ENCODE data around the gene RASSF9. TPM values are rescaled to one million over a fixed set of nuclear protein-coding genes. Genes with fewer than 3 reads are reported as not detected.
A peak's percentile ranks its signal among the peaks of the same experiment; 100 is the strongest.

RASSF9 gene
- total RNA-seq, 1 experiment from 2014 or later, result not detected

DNA sequence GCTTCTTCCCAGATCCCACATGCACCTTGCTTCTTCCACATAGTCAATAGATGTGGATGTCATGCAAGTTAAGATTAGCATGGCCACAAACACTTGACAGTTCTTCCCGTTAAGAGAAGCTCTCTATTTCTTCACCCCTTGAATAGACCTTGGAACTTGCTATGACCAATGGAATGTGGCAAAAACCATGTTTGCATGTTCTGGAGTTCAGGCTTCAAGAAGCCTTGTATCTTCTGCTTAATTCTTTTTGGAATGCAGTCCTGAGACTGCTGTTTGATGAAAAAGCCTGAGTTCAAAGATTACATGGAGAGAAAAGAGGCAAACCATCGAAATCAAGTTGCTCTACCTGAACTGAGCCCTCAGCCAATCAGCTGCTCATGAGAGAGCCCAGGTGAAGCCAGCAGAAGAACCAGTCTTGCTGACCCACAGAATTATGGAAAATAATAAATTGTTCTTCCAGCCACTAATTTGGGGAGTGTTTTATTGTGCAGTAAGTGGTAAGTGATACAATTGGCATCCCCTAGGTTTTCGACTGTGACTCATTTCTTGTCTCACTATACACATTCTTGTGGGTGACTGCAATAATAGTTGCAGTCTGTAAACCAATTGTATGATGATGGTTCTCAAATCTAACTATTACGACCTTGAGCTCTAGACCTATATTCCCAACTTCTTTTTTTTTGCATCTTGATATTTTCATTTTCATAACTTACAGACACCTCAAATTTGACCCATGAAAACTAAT lies 12.6 kb downstream of the RASSF9 start:
- in situ Hi-C loops (cut with HindIII; ENCODE audit: low sequenced_read_pairs), result no loop called here

GRCh38 chr12:85821759-85822158 lies 14.4 kb downstream of the RASSF9 start:
- in situ Hi-C loops (cut with HindIII; ENCODE audit: low sequenced_read_pairs), result no loop called here
- no peak for DNase-seq (ENCODE audit: low spot score)

More for the DNA sequence above, 12.6 kb downstream of the RASSF9 start:
- DNase-seq (ENCODE audit: low spot score), result no peak

DNA sequence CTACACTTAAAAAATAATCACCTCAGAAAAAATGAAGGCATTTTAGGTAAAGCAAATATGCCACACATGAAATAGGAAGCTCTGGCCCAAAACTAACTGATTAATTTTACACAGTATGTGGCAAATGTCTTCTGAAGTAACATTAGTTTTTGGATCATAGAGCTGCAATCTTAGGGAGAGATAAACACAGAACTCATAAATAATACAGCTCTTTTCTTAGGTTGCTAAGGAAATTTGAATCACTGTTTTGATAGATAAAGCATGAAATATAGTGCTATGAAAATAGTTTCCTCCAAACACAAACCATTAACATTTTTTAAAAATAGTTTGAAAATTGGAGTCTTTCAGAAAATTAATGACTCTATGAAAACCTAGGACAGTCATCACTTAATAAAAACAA lies 15.0 kb downstream of the RASSF9 start:
- in situ Hi-C loops (cut with HindIII; ENCODE audit: low sequenced_read_pairs), result no loop called here
- DNase-seq (ENCODE audit: low spot score), result no peak

DNA sequence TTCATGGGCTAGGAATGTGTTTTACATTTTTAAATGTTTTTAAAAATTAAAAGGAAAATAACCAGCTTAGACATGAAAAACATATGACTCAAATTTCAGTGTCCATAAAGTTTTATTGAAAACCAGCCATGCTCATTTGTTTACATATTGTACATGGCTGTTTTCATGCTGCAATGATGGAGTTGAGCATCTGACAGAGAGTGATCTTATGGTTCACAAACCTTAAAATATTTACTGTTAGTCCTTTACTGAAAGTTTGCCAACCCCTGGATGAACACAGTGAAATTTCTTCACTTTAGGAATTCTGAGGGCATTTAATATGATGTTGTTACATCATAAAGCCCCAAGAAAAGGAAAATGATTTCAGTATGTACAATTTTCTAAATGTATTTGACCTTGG lies 16.1 kb downstream of the RASSF9 start:
- DNase-seq (ENCODE audit: low spot score), result no peak
- in situ Hi-C loops (cut with HindIII; ENCODE audit: low sequenced_read_pairs), result no loop called here

GRCh38 chr12:85814741-85815140 lies 21.5 kb downstream of the RASSF9 start:
- DNase-seq (ENCODE audit: low spot score), result no peak
- in situ Hi-C loops (cut with HindIII; ENCODE audit: low sequenced_read_pairs), result no loop called here

DNA sequence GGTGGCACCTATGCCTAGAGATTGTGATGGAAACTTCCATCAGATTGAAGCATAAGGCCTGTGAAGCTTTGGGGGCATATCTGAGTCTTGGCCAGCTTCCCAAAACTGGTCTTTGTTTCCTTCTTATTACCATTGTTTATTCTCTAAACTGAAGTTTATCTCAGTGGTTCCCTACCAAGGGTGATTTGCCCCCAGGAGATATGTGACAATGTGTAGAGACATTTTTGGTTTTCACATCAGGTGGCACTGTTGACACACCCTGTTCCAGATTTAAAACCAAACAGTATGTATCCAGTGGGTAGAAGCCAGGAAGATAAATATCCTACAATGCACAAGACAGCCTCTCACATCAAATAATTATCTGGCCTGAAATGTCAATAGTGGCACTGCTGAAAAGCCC lies 22.1 kb downstream of the RASSF9 start:
- peak; percentile 48 for DNase-seq (ENCODE audit: low spot score)
- in situ Hi-C loops (cut with HindIII; ENCODE audit: low sequenced_read_pairs), result no loop called here

DNA sequence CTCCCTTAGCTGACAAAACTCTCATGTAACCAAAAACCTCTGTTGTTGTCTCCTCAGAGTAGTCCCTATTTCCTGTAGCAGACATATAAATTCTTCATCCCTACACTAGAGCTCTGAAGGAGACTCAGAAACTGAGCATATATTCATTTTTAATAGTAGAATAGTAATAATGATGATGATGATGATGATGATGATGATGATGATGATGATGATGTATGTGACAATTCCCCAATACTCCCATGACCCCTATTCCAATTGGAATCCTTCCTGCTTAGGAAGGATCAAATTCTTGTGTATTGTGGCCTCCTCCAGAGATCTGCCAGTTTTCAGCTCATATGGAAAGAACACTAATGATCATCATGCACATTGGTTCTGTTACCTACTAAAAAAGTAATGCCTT lies 26.7 kb downstream of the RASSF9 start:
- in situ Hi-C loops (cut with HindIII; ENCODE audit: low sequenced_read_pairs), result no loop called here
- DNase-seq (ENCODE audit: low spot score), result no peak

DNA sequence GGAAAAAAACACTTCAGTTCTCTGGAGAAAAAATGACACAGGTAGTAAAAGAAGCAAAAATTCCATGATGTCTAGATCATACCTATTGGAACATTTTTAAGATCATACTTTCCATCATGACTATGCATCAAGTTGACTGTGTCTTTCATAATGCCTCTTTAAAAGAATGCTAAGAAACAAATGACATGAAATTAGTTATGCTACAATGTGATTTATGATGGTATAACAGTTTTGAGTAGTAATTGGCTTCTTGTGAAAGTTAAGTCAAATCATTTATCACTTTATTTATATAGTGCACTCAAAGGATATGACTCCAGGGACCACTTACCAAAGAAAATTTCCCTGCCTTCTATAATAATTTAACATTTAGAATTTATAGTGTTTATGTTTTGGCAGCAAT lies 28.5 kb downstream of the RASSF9 start:
- in situ Hi-C loops (cut with HindIII; ENCODE audit: low sequenced_read_pairs), result no loop called here
- DNase-seq (ENCODE audit: low spot score), result no peak

DNA sequence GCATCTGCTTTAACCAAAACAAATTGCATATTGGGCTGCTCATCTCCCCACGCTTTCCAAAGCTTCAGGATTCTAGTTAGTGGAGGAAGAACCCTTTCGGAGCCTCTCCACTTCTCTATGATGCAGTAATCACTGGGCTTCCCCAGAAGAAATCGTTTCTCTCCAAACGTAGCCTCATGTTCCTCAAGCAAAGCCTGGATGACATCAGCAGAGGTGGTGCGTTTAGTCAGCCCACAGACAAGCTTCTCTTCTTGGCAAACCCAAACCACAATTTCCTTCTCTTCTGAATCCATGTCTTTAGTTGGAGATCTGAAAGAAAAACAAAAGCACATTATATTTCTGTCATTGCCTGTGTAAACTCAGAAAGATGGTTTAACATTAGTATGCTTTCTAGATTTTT lies 30.6 kb downstream of the RASSF9 start:
- in situ Hi-C loops (cut with HindIII; ENCODE audit: low sequenced_read_pairs), result no loop called here
- no peak for DNase-seq (ENCODE audit: low spot score)

DNA sequence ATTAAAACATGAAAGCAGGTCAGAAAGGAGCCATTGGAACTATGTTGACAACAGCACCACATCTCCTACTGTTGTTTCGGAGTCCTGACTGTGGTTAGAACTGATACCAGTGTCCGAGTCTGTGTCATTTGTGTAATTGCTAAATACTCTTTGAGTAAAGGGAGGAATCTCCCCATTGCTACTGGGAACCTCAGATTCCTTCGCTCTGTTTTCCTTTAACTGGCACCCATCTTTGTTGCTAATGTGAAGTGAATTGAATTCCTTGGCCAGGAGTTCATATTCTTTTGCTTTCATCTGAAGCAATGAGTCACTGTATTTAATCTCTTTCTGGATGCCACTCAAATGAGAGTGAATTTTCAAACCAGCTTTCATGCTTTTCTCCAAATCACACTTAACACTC lies 31.5 kb downstream of the RASSF9 start:
- in situ Hi-C loops (cut with HindIII; ENCODE audit: low sequenced_read_pairs), result no loop called here
- DNase-seq (ENCODE audit: low spot score), result no peak

GRCh38 chr12:85803923-85804322 lies 32.3 kb downstream of the RASSF9 start:
- in situ Hi-C loops (cut with HindIII; ENCODE audit: low sequenced_read_pairs), result no loop called here
- DNase-seq (ENCODE audit: low spot score), result no peak

- DNase-seq (ENCODE audit: low spot score), result no peak
- in situ Hi-C loops (cut with HindIII; ENCODE audit: low sequenced_read_pairs), result no loop called here
Measured at GRCh38 chr12:85803231-85803630, 33.0 kb downstream of the RASSF9 start.

- DNase-seq (ENCODE audit: low spot score), result no peak
- in situ Hi-C loops (cut with HindIII; ENCODE audit: low sequenced_read_pairs), result no loop called here
Measured at GRCh38 chr12:85798122-85798521, 38.1 kb downstream of the RASSF9 start.

DNA sequence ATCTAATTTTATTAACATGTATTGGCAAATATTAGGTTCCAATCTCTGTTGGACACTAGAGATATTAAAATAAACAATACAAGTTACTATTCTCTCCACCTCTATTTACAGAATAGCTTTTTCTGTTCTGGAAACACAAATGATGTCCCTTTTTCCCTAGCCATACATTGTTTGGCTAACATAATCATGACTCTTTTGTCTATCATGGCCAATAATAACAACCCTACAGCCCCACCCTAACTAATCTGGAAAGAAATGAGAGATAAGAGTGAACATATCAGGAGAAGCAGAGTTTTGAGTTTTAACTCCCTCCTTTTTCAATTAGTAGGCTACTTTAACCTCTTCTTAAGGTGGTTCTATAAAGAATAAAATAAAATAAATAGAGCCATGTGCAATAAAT lies 40.2 kb downstream of the RASSF9 start:
- no peak for DNase-seq (ENCODE audit: low spot score)
- in situ Hi-C loops (cut with HindIII; ENCODE audit: low sequenced_read_pairs), result no loop called here

DNA sequence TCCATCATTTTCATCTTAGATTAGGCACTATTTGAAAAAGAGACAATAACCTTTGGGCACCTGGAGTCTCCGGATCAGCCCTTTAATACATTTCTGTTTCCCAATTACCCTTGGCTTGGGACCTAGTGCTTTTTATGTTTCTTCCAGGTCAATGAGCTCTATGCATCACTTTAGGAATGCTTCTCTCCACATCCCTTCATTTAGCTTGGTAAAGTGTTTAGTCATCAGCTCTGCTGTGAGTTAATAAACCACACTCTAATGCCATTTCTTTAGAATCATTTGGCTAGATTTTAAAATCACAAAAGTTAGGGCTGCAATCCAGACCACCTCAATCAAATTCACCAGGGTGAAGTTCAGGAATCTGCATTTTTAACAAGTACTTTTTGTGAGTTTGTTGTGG lies 41.7 kb downstream of the RASSF9 start:
- in situ Hi-C loops (cut with HindIII; ENCODE audit: low sequenced_read_pairs), result no loop called here
- DNase-seq (ENCODE audit: low spot score), result no peak

DNA sequence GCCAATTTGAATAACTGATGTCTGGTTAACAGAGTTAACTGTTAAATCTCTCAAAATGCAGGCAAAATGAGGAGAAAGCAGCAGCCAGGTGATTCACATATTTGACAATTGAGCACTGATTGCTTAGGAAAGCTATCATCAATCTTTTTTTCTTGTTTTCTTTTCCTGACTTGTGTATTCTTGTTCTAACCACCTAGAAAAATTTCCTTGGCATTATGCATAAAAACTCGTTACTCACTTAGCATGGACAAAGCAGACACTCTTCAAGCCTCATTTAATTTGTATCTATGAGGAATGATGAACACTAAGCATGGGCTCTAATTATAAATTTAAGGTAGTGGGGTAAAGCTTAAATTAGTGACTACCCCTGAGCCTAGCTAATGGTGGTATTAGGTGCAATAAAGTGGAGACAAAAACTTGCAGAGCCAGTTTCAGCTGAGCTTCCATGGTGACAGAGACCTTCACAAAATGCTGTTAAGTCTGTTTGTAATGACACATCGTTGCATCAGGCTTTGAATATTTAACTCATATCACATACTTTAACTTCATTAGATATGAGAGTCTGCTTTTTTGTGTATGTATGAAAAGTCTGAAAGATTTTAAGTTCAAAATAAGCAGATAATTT lies 52.0 kb downstream of the RASSF9 start:
- in situ Hi-C loops (cut with HindIII; ENCODE audit: low sequenced_read_pairs), result no loop called here
- no peak for DNase-seq (ENCODE audit: low spot score)

DNA sequence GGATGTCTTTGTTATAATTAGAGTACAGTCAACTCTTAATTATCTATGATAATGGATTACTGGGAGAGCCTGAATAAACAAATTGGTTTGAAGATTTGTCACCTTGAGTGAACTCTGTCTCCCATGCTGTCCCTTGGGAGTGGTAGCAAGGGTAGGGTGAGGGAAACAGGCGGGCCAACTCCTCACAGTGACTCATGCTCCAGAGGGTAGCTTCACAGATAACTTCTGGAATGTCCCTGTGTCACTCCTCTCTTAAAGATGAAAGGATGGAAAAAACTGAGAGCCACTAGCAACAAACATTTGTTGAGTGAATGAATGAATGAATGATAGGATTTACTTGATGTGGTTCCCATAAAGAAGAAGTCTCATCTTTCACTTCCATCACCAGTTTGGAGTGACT lies 53.5 kb downstream of the RASSF9 start:
- in situ Hi-C loops (cut with HindIII; ENCODE audit: low sequenced_read_pairs), result no loop called here
- no peak for DNase-seq (ENCODE audit: low spot score)

- peak; percentile 99 for DNase-seq (ENCODE audit: low spot score)
- in situ Hi-C loops (cut with HindIII; ENCODE audit: low sequenced_read_pairs), result no loop called here
Measured at GRCh38 chr12:85781766-85782165, 54.4 kb downstream of the RASSF9 start.

DNA sequence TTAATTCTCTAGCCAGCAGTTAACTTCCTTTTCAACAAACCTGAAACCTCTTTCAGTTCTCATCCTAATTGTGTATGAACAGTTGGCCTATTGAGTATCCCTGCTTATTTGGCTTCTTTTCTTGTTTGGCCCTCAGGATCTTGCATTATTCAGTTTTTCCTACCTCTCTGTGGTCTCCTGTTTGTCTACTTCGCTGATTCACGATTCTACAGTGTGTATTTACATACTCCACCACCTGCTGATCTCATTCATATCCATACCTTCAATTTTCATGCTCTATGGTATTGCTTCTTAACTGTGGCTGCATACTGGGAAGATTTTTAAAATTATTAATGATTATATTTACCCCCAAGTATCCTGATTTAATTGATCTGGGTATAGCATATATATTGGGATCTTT lies 56.4 kb downstream of the RASSF9 start:
- in situ Hi-C loops (cut with HindIII; ENCODE audit: low sequenced_read_pairs), result no loop called here
- no peak for DNase-seq (ENCODE audit: low spot score)

- peak; percentile 93 for DNase-seq (ENCODE audit: low spot score)
- in situ Hi-C loops (cut with HindIII; ENCODE audit: low sequenced_read_pairs), result no loop called here
Measured at GRCh38 chr12:85775091-85775490, 61.1 kb downstream of the RASSF9 start.

DNA sequence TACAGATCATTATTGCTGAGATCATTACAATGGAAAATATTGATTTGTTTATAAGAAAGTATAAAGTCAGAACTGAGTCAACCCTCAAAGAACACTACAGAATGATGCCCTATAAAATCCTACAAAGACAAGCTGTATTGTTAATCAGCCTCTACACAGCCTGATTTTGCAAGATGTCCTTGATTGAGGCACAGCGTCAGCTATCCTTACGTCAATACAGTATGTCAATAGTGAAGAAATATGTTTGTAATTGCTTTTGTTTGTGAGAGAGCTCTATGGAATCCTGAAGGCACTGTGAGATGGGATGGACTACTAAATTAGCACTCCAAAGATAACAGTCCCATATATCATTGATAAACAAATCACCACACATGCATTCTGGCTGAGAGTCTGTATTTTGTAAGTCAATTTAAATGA lies 70.7 kb downstream of the RASSF9 start:
- in situ Hi-C loops (cut with HindIII; ENCODE audit: low sequenced_read_pairs), result no loop called here
- DNase-seq (ENCODE audit: low spot score), result no peak

Data from G401 (cell line).